Aorta (tissue), 5 donors: Measurements from ENCODE around the gene AGAP1. TPM values are rescaled to one million over a fixed set of nuclear protein-coding genes. Genes with fewer than 3 reads are reported as not detected.
"Not testable (repeated sequence)": the region's sequence is repeated elsewhere in the genome, so short reads cannot be mapped to it uniquely, and the experiment has no call there.

ENCODE experiments used
- ATAC-seq: fragments of 200-7000 bp; cut with Tn5 transposase; one replicate; pipeline ENCODE4 v1.9.1; 2022; ENCODE audit warnings: moderate library complexity; ENCODE audit not compliant: low FRiP score
- DNase-seq, 2 donors: peaks; one replicate each; pipeline ENCODE4 v3.0.0-alpha.2; 2020
- H3K27ac ChIP-seq, 2 donors: one replicate each; pipeline ENCODE4 v1.5.1; 2013; ENCODE audit warnings: low read length in 2 of 2, mild to moderate bottlenecking in 2 of 2, moderate library complexity in 2 of 2, control low read depth in 1 of 2, inconsistent platforms in 1 of 2, low read depth in 1 of 2
- H3K27me3 ChIP-seq, 2 donors: one replicate each; pipeline ENCODE4 v1.6.1; 2013; ENCODE audit warnings: control low read depth in 1 of 2, low read length in 1 of 2, mild to moderate bottlenecking in 1 of 2, moderate library complexity in 1 of 2; ENCODE audit not compliant: insufficient read depth in 2 of 2, control insufficient read depth in 1 of 2
- H3K36me3 ChIP-seq, 2 donors: one replicate each; pipeline ENCODE4 v1.6.1; 2013; ENCODE audit warnings: control low read depth in 1 of 2, low read length in 1 of 2, mild to moderate bottlenecking in 1 of 2; ENCODE audit not compliant: insufficient read depth in 2 of 2, control insufficient read depth in 1 of 2
- H3K4me1 ChIP-seq, 2 donors: one replicate each; pipeline ENCODE4 v1.6.1; 2013; ENCODE audit warnings: low read length in 2 of 2, control low read depth in 1 of 2, mild to moderate bottlenecking in 1 of 2, moderate library complexity in 1 of 2; ENCODE audit not compliant: insufficient read depth in 2 of 2, control insufficient read depth in 1 of 2
- H3K4me3 ChIP-seq, 2 donors: one replicate each; pipeline ENCODE4 v1.5.1; 2013; ENCODE audit warnings: low read length in 2 of 2, control low read depth in 1 of 2, mild to moderate bottlenecking in 1 of 2
- H3K9me3 ChIP-seq: one replicate; pipeline ENCODE4 v1.6.1; 2013; ENCODE audit warnings: mild to moderate bottlenecking, low read length; ENCODE audit not compliant: control insufficient read depth
- WGBS, 2 donors: extraction: QIAGEN DNeasy Blood & Tissue Kit; methylation state at CpG; one replicate each; pipeline ENCODE4 v1.1.7; 2013; 5-methylcytosine and 5-hydroxymethylcytosine counted together
- intact Hi-C, 2 donors: fragments of 100-400 bp; cut with DNase I; formaldehyde crosslinking; loops; one replicate each; pipeline versions ENCODE4 v1.14.2 to v1.15.0; 2022
- polyA plus RNA-seq, 2 donors: library from polyadenylated mRNA; stranded (reverse); fragments of 200-250 nt; gene quantifications; one replicate each; pipeline ENCODE4 v1.2.3, GENCODE V29; 2013
- total RNA-seq, 2 donors: library from RNA; stranded (reverse); fragmentation: NEBNext Ultra II Directional; extraction: Animal tissue kit (Norgen Biotek cat#: 25700); gene quantifications; one replicate each; pipeline ENCODE4 v1.2.1, GENCODE V29; 2021
- donor health status: healthy with polysubstance abuse.
- donor health status: Bipolar disorder and iron deficiency.
- donor health status: DM: no; HTN: no; CAD: no.
- donor health status: DM: no; HTN: no; CAD: no.
- donor health status: DM: yes; HTN: yes; CAD: no.

AGAP1 gene
- total and polyA plus RNA-seq, 4 donors = 3.0 to 32.7 (median 12.7) TPM

DNA sequence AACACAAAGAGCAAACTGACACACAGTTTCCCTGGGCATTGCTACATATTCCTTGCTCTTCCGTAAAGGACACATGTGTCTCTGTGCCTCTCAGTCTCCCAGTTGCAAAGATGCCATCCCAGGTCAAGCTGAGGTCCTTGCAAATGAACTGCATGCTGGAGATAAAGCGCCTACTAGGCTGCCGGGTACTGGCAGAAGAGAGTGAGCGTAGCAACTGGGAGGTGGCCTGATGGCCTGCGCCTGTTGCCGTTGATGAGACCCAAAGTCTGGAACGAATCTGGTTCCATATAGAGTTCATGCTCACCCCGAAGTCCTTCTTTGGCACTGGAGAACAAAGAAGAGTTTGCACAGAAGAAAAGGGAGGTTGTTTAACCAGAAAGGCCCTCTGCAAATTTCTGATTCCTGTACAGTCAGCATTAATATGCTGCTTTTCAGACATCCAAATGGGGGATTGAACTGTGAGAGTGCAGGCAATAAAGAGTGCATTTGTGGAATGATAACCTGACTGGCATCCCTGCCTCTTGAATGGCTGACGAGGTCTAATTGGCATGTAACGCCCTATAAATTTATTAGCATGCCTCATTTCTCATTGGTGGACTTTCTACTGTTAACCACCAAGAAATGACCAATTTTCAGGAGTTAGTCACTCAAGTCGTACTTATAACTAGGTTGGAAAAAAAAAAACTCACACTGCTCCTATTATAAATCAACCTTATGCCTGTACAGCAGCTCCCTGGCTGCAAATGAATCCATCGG lies 595.6 kb downstream of the AGAP1 start:
- ATAC-seq (no peak), DNase-seq (peak in 1 of 2 donors; percentile 32)
- H3K27me3 ChIP-seq = no peaks in the 10 kb centered on the region
- no peak overlapping the region for H3K27ac ChIP-seq
- no peaks in the 10 kb centered on the region for H3K36me3 ChIP-seq
- no peaks in the 10 kb centered on the region for H3K4me1 ChIP-seq
- WGBS, 2 donors = 91 to 93% methylated on average over 12 of the region's 12 CpGs
- intact Hi-C loops = no loop called here
- H3K9me3 ChIP-seq = no peaks in the 10 kb centered on the region
- H3K4me3 ChIP-seq = no peak overlapping the region

DNA sequence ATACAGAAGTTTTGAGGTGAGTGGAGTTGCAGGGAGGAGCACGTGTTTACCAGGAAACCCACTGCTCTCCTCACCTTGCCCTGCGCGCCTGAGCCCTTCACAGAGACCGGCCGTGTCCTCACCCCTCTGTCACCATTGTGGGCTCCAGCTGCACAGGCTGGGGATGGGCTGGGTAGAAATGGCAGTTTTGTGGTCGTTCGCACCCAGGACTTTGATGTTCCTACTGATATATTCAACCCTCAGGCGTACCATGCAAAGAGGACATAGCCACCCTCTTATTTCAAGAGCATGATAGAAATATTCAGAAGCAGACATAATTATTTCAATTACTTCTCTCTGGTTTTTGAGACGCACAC lies 596.2 kb downstream of the AGAP1 start:
- H3K27ac ChIP-seq = no peak overlapping the region
- 90 to 91% methylated on average over 9 of the region's 9 CpGs for WGBS, 2 donors
- DNase-seq = peak in 1 of 2 donors; percentile 15
- no peaks in the 10 kb centered on the region for H3K27me3 ChIP-seq
- no peaks in the 10 kb centered on the region for H3K36me3 ChIP-seq
- no peak for ATAC-seq
- no peaks in the 10 kb centered on the region for H3K4me1 ChIP-seq
- no peak overlapping the region for H3K4me3 ChIP-seq
- no peaks in the 10 kb centered on the region for H3K9me3 ChIP-seq
- intact Hi-C loops = no loop called here

DNA sequence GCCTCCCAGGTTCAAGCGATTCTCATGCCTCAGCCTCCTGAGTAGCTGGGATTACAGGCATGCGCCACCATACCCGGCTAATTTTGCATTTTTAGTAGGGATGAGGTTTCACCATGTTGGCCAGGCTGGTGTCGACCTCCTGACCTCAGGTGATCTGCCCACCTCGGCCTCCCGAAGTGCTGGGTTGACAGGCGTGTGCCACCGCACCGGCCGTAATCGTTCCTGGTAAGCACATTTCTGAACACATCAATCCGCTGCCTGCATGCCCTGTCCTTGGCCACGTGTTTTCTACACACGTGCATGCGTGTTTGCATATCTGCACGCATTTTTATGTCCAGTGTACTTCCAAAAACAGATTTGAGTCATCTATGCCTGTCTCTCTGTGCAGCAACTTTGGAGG lies 597.0 kb downstream of the AGAP1 start:
- DNase-seq = peak in 1 of 2 donors; percentile 43
- H3K4me3 ChIP-seq, H3K36me3 ChIP-seq, H3K9me3 ChIP-seq, ATAC-seq, H3K27ac ChIP-seq, H3K4me1 ChIP-seq, intact Hi-C loops, H3K27me3 ChIP-seq: not testable (repeated sequence)
- 95 to 96% methylated on average over 16 of the region's 16 CpGs for WGBS, 2 donors

DNA sequence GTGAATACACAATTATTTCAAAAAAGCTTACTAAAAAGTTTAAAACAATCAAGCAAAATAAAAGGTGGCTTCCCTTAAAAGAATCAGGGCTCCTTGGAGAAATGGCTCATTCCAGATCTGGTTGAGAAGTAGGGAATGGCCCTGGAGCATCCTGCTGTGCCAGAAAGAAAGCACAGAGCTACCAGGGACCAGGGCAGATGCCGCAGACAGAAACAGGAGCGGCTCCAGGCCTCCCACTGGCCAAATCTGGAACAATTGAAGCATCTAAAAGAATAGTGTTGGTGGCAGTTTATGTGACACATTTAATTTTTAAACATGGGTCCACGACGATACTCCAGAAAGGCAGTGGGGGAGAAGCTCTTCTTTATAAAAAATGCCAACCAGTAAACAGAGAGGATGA lies 598.9 kb downstream of the AGAP1 start:
- Histone ChIP-seq H3K36me3 (no peaks in the 10 kb centered on the region), H3K9me3 (no peaks in the 10 kb centered on the region), H3K4me1 (no peaks in the 10 kb centered on the region), H3K27me3 (no peaks in the 10 kb centered on the region), H3K27ac (no peak overlapping the region), H3K4me3 (no peak overlapping the region)
- ATAC-seq (no peak), DNase-seq (no peak)
- intact Hi-C loops = no loop called here
- 81% methylated on average over 4 of the region's 4 CpGs for WGBS, 2 donors

DNA sequence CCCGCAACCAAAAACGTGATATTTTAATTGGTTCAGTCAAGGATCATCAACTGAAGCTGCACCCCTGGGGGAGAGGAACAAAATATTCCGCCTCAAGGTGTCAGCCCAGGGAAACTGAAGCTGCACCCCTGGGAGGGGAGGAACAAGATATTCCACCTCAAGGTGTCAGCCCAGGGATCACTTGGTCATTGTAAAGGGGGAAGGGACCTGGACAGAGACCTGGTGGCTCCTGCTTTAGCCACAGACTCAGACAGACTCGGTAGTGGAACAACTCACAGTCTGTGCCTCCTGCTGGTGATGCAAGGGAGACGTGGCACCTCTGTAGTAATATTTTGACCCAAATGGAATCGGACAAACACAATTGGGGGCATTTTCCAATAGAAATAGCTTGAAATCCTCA lies 599.3 kb downstream of the AGAP1 start:
- ATAC-seq = no peak
- no peak overlapping the region for H3K27ac ChIP-seq
- 83 to 84% methylated on average over 6 of the region's 6 CpGs for WGBS, 2 donors

DNA sequence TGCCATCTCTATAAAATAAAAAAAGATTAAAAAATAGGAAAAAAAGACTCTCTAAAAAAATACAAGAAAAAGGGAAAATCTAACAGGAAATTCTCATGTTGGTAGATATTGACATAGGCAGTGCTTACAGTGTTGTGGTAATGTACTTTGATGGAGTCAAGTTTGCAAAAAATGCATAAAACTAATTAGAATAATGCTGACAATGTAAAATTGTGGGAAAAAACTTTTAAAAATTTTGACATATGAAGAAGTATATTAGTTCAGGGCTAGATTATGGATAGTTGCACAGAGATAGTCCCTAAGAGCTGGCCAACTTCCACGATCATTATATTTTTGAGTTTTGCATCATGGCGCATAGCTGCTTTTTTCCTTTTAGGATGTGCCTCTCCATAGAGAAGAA lies 601.7 kb downstream of the AGAP1 start:
- ATAC-seq (no peak), DNase-seq (no peak)
- 92 to 97% methylated on average over 2 of the region's 2 CpGs for WGBS, 2 donors
- Histone ChIP-seq H3K36me3 (no peaks in the 10 kb centered on the region), H3K27me3 (no peaks in the 10 kb centered on the region), H3K27ac (no peak overlapping the region), H3K4me1 (no peaks in the 10 kb centered on the region), H3K9me3 (no peaks in the 10 kb centered on the region), H3K4me3 (no peak overlapping the region)
- intact Hi-C loops = no loop called here

More for the DNA sequence above, 599.3 kb downstream of the AGAP1 start:
- Histone ChIP-seq H3K27me3 (no peaks in the 10 kb centered on the region), H3K9me3 (no peaks in the 10 kb centered on the region), H3K36me3 (no peaks in the 10 kb centered on the region), H3K4me1 (no peaks in the 10 kb centered on the region), H3K4me3 (no peak overlapping the region)
- intact Hi-C loops = no loop called here
- DNase-seq = no peak

DNA sequence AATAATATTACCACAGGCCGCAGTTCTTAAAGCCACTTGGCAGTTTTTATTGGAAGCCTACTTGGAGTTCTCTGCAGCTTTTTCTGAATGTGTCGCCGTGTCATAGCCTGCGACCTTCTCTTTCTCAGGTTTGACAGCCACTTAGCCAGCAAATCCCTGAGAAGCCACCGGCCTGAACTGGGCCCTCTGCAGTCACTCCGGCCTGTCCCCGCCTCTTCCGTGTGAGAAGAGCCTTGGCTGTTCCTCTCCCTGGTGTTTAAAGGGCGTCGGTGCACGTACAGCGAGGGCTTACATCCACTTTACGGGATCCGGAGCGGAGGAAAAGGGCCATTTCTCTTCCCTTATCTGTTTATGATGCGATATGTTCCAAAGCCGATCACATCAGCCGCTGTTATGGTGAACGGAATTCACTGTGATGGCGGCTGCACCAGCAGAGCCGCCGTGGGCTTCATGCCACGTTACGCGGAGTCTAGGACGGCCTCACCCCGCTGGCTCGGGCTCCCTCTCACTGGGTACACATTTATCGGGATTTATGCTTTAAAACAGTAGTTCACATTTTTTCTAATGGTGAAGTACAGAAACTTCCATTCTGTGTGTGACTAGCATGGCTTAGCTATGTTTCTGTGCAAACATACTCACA lies 607.6 kb downstream of the AGAP1 start:
- Histone ChIP-seq H3K9me3 (no peaks in the 10 kb centered on the region), H3K36me3 (no peaks in the 10 kb centered on the region), H3K4me1 (no peaks in the 10 kb centered on the region), H3K27me3 (no peaks in the 10 kb centered on the region), H3K27ac (no peak overlapping the region), H3K4me3 (no peak overlapping the region)
- no peak for DNase-seq
- 93% methylated on average over 29 of the region's 29 CpGs for whole genome bisulfite sequencing, 2 donors
- intact Hi-C loops = no loop called here
- ATAC-seq = no peak

DNA sequence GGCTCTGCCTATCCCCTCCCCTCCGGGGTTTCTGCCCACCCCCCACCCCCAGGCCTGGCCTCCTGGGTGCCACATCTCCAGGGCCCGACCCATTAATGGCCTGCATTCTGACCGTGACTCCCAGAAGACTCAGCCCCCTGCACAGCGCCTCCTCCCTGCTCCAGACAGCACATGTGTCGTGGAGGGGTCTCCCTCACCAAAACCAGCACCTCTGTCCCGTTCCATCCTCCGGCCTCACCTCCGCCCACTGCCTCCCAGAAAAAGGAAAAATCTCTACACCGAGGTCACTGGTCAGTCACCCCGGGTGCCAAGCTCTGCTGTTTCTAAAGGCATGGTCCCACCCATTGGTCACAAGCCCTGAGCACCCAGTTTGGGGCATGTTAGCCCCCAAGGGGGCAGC lies 609.1 kb downstream of the AGAP1 start:
- no peaks in the 10 kb centered on the region for H3K4me1 ChIP-seq
- intact Hi-C loops = no loop called here
- WGBS, 2 donors = 93% methylated on average over 10 of the region's 10 CpGs

DNA sequence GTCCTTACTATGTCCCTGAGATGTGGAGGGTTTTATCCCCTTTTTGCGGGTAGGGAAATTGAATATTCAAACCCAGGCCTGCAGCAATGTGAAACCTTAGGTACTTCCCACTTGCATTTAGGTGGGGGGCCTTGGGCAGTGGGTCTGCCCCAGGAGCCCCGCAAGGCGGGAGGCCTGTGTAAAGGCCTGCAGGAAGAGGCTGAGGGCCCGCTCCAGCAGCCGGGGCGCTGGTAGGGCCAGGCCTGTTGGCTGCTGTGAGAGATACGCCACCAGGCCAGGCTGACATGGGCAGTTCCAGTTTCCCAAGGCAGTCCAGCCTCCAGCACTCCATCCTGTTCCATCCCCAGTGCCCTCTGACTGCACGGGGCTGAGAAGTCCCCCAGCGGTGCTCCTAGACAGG lies 610.1 kb downstream of the AGAP1 start:
- WGBS, 2 donors = 94% methylated on average over 9 of the region's 9 CpGs
- H3K27ac ChIP-seq = no peak overlapping the region

More for the DNA sequence above, 609.1 kb downstream of the AGAP1 start:
- Histone ChIP-seq H3K27me3 (no peaks in the 10 kb centered on the region), H3K27ac (no peak overlapping the region), H3K36me3 (no peaks in the 10 kb centered on the region), H3K9me3 (no peaks in the 10 kb centered on the region), H3K4me3 (no peak overlapping the region)
- DNase-seq (peak; percentile 20 to 53), ATAC-seq (no peak)

More for the DNA sequence above, 610.1 kb downstream of the AGAP1 start:
- Histone ChIP-seq H3K36me3 (no peaks in the 10 kb centered on the region), H3K4me3 (no peak overlapping the region), H3K9me3 (no peaks in the 10 kb centered on the region), H3K4me1 (no peaks in the 10 kb centered on the region), H3K27me3 (no peaks in the 10 kb centered on the region)
- peak; percentile 8 to 57 for DNase-seq
- ATAC-seq = no peak
- intact Hi-C loops = no loop called here
